ENCODE measurements around the gene PSMG1.

Gene PSMG1

DNA sequence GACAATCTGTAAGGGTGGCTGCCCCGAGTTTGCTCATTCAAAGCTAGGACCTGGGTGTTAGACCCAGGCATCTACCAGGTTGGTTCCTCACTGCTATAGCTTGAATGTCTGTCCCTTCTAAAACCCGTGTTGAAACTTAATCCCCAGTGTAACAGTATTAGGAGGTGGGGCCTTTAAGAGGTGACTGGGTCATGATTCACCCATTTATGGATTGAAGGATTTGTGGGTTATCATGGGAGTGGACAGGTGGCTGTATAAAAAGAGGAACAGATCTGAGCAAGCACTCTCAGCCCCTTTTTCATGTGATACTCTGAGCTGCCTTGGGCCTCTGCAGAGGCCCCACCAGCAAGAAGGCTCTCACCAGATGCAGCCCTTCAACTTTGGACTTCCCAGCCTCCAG is 29.4 kb downstream of the PSMG1 start:
- DNase-seq, result no peak

DNA sequence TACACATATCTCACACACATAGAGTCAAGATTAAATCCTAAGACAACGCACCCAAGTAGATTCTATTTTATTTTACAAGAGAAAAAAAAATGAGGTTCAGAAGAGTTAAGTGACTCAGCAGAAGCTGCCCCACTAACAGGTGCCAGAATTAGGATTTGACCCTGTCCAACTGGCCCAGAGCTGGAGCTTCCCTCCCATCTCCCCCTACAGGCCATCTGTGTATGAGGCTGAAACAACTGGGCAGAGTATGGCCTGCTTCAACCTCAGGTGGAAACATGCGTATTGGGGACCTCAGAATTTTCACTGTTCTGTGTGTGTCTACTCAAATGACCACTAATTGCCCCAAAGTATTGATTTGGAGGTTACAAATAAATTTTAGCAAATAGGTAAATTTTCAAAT is 29.9 kb downstream of the PSMG1 start:
- DNase-seq, result no peak

DNA sequence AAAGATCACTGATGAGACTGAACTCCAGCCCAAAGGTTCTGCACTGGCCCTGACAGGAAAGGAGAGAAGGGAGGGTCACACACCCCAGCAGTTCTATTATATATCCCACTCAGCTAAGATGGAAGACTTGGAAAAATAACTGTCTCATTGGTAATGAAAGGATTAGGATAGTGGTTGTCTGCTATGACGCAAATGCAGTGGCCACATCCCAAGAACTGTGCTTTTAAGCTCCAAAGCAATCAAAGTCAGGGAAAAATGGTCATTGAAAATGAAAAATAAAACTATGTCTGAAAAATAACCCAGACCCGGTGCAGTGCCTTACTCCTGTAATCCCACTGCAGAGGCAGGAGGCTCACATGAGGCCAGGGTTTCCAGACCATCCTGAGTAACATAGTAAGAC is 31.0 kb downstream of the PSMG1 start:
- DNase-seq, result no peak

DNA sequence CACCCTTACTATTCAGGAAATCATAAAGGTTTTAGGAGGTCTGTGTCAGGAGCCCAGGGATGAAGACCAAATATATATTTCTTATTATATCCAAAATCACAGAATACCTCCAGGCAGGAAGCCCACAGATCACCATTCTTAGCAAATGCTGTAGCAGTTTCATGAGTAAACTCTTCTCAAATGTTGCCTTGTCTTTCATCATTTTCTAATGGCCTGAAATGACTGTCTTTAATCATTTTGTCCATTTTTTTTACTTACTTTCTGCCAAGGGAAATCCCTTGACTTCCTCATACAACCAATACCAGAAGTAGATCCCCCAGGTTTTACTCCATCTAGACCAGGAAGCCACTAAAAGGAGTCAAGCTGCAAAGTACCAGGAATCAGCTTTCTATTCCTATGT is 32.4 kb downstream of the PSMG1 start:
- DNase-seq, result no peak

DNA sequence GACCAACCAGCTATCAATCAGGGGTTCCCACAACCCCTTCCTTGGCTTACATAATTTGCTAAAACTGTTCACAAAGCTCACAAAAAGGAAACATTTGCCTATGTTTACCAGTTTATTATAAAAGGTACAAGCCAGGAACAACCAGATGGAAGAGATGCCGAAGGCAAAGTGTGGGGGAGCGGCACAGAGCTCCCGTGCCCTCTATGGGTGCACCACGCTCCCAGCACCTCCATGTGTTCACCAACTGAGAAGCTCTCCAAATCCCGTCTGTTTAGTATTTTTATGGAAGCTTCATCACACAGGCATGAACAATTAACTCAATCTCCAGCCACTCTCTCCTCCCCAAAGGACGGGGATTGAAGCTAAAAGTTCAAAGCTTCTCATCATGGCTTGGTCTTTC is 32.9 kb downstream of the PSMG1 start:
- no peak for DNase-seq

DNA sequence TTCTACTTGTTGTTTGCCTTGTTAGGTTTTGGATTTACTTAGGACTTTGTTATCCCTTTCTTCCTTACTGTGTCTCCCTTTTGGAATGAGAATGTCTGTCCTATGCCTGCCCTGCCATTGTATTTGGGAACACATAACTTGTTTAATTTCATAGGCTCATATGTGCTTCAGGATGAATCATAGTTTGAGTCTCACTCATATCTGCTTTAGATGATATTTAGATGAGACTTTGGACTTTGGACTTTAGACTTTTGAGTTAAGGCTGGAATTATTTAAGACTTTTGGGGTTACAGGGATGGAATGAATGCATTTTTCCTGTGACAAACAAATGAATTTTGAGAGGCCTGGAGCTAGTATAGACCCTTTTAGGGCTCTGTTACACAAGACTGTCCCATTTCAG is 33.4 kb downstream of the PSMG1 start:
- DNase-seq, result no peak

DNA sequence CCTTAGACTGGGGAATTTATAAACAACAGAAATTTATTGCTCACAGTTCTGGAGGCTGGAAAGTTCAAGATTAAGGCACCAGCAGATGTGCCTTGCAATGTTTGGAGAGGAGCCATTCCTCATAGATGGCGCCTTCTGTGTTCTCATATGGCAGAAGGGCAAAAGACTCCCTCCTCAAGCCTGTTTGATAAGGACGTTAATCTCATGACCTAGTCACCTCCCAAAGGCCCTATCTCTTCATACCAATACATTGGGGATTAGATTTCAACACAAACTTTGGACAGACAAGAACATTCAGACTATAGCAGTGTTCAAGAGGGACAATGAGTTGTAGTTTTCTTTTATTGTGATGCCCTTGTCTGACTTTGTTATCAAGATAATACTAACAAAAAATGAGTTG is 34.3 kb downstream of the PSMG1 start:
- DNase-seq, result no peak

DNA sequence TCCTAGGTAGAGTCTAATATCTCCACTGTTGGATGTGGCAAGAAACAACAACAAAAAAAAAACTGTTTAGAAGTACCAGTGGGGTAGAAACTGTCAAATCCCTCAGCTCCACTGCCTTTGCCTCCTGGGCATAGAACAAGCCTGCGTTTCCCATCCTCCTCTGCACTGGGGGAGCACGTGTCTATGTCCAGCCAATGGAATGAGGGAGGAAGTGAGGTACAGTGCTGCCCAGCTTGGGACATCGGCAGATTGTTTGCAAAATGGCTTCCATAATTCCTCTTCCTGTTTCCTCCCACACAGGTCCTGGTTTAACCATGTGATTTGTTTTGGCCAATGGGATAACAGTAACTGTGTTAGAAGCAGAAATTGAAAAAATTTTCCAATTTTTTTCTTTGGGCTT is 39.1 kb downstream of the PSMG1 start:
- DNase-seq, result no peak

DNA sequence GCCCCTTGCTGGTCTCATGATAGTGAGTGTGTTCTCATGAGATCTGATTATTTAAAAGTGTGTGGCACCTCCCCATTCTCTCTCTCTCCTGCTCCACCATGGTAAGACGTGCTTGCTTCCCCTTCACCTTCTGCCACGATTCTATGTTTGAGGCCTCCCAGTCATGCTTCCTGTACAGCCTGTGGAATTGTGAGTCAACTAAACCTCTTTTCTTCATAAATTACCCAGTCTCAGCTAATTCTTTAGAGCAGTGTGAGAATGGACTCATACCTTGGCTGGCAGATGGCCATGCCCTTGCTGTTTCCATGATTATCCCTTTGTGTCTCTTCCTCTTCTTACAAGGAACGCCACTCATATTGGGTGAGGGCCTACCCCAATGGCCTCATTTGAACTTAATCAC is 40.3 kb downstream of the PSMG1 start:
- no peak for DNase-seq

DNA sequence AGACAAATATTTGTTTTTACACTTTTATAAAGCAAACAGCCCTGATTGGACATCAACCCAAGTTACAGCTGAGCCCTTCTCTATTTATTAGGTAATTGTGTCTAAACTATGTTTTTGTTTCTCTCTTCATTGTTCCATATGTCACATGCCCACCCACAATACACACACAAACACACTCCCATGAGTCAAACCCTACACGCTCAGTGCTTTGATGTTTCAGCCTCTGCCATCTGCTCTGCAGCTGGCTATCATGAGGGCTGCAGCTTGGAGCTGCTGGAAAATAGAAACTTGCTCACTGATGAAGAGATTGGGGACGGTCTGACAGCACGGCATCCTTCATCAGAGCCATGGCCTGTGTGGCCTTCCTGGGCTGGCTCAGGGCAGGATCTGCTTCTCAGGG is 41.7 kb downstream of the PSMG1 start:
- DNase-seq, result peak; percentile 37

DNA sequence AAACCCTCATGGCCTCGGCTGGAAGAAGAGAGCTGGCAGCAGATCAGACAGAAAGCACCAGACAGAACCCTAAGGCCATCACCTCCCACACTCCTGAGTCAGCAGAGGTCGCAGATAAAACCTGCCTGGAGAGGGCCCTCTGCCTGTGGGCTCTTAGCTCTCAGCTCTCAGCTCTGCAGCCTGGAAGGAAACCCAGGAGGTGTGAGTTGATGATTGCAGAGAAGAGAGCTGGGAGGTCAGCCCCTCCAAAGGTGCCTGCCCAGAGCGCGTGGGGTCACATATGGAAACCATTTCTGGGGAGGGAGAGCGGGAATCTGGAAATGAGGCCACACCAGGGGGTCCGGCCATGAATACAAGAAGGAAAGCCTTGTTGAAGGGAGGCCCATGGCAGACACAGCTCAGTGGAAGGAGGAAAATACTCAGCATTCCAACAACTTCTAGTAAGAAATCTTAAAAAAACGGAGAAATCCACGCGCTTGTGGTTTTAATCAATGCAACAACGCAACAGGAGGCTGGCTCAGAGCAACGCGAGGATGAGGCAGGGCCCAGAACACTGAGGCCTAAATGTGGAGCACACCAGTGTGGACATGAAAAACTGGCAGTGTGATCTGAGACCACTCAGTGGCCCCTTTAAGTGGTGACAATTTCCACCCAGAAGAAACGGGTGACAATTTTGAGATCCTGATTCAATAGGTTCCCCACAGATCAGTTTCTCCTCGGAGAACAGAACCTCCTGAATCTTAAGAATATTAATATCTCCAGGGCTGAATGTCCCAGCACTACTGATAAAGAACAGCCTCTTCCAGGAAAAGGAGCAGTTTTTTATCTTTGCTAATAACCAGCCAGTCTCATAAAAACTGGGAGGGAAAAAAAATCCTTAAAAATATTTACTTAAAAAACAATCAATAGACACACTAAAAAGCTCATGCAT is 45.7 kb downstream of the PSMG1 start:
- peak; percentile 31 for DNase-seq

DNA sequence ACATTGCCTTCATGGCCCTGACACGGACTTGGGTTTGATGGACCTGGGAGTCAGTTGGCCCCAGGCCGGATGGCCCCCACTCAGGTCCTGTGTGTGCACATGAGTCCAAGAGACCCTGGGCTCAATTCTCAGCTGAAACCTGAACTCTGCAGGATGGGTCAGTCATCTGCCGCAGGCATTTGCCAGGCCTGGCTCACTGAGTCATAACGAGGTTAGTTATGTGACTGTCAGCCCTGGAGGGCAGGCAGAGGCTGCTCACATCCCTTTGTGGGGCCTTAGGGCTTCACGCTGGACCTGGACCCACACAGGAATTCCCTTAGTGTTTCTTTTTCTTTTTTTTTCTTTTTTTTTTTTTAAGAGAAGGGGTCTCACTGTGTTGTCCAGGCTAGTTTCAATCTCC is 46.5 kb downstream of the PSMG1 start:
- no peak for DNase-seq

DNA sequence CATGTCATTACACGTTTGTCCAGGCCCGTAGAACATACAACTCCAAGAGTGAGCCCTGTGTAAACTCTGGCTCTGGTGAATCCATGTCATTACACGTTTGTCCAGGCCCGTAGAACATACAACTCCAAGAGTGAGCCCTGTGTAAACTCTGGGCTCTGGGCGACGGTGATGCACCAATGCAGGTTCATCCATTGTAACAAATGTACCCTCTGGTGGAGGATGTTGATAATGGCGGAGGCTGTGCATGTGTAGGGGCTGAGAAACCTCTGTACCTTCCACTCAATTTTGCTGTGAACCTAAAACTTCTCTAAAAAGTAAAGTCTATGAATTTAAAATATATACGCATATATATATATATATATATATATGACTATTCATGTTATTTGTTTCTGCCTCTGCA is 47.1 kb downstream of the PSMG1 start:
- peak; percentile 65 for DNase-seq

DNA sequence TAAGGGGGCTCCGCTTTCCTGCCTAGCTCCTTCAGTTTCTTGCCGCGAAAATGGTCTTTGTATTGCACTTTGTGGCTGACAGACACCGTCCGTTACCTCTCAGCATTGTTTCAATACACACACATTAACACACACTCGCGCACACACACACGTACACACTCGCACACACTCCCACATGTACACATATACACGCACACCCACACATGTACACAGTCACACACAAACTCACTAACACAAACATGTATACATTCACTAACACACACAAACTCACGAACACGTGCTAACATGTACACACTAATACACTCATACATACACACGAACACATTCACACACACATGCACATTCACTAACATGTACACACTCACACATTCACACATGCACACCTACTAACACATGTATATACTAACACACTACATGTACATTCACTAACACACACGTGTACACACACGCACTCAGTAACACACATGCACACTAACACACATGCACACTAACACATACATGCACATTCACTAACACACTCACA is 48.9 kb downstream of the PSMG1 start:
- no peak for DNase-seq

DNA sequence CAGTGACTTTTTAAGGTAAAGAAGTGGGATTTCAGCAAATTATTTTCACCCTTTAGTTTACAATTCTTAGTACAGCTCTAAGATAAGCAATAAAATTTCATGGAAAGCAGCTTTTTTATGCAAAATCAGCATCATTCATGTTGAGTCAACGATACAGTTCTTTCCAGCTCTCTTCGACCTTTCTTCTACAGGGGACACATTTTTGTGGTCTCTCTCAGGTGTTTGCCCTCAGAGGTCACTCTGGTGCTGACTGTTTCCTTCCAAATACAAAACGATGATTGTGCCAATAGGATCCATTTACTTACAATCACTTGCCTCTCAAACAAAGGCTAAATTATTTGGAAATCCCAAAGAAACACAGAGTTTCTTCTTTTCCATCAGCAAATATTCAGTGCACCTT is 51.0 kb downstream of the PSMG1 start:
- no peak for DNase-seq

DNA sequence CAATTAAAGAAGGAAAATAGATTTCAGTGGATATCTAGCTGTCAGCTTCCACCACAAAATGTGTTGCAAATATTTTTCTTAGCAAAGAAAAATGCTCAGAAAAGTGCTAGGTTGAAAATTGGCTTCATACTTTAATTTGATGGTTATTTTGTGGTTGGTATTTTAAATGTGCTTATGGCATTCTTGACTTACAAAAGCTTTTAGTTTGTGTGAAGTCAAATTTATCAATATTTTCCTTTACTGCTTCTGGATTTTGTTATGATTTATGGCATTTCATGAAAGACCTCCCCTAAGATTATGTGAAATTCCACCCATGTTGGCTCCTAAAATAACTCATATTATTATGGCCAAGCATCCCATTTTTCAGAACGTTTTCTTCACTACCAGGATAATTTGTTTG is 51.5 kb downstream of the PSMG1 start:
- no peak for DNase-seq

DNA sequence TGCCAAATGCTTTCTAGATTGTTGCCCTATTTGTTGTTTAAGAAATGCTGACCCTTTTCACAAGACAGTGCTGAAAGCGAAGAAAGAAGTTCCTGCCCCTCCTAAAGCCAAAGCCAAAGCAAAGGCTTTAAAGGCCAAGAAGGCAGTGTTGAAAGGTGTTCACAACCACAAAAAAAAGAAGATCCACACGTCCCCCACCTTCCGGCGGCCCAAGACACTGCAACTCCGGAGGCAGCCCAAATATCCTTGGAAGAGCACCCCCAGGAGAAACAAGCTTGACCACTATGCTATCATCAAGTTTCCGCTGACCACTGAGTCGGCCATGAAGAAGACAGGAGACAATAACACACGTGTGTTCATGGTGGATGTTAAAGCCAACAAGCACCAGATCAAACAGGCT is 55.7 kb downstream of the PSMG1 start:
- DNase-seq, result no peak

DNA sequence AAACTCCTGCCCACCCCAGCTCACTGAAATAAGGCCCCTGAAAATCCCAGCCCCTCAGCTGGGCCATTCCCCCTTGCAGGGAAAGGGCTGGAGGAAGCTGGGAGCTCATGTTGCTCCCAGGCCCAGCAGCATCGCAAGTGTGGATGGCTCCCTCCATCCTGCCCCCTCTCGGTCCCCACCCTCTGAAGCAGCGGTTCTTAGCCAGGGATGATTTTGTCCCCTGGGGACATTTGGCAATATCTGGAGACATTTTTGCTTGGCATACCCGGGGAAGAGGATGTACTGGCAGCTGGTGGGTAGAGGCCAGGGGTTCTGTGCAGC is 56.8 kb downstream of the PSMG1 start:
- no peak for DNase-seq

DNA sequence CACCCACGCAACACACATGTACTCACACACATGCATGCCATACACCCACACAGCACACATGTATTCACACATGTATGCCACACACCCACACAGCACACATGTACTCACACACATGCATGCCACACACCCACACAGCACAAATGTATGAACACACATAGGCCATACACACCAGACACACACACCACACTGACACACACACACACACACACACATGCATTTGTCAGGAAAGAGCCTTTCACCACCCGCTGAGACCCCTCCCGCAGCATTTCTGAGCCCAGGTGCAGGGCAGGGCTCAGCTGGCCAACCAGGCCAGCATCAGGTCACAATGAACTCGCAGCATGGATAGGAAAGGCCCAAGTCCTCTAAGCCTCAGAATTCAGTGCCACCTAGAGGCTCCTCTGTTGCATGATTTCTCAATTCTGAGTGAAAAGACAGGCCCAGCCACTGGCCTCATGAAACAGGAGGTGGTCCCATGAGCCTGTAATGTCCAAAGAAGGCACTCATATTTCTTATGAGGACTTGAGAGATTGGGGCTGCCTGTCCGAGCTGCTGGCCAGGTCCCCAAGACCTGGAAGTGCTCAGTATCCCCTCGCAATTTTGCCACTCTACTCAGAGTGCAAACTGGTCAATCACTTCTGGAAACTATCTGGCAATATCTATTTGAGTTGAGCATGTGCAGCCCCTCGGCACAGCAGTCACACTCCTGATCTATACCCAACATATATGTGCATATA is 57.3 kb downstream of the PSMG1 start:
- DNase-seq, result peak; percentile 64
